Activated CD8-positive, alpha-beta memory T cell treated with anti-CD3 and anti-CD28 coated beads for 4 hours (primary cell): ENCODE results near the gene ADM2.

Experiments
- DNase-seq, 2 donors: peaks; one replicate each; pipeline ENCODE4 v3.0.0-alpha.2; 2020; ENCODE audit warnings: low read depth in 2 of 2

ADM2 gene

GRCh38 chr22:50483977-50484853 lies 2.9 kb downstream of the ADM2 start:
- no peak for DNase-seq

DNA sequence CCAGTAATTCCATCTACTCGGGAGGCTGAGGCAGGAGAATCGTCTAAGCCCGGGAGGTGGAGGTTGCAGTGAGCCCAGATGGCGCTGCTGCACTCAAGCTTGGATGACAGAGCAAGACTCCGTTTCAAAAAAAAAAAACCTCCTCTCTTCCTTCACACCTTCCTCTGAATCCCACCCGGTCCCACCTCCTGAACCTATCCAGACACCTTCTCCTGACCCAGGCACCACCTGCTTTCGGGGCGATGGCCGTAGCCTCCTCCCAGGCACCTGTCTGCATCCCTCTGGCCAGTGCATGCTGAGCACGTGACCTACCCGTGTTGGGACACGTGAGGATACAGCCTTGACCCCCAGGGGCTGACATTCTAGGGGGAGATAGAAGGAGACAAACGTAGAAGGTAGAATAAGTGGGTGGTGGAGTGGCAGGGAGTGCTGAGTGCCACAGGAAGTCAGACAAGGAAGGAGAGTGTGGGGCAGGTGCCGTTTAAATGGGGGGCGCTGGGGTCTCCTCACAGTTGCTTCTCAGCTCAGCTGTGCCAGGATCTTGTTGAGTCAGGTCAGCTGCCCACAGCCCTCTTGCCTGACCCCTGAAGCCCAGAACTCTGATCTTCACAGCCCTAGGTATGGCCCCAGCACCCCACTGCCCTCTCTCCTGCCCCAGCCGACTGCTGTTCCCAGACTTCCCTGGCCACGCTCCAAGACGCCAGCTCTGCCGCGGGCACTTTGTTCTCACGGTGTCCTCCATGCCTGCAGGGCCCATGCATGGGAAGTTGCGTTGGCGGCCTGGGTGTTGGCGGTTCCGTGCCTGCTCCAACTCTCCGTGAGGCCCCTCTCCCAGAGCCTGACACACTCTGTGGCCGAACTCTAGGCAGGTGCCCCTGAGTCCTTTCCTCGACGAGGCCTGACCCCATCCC lies 4.1 kb downstream of the ADM2 start:
- no peak for DNase-seq

- no peak for DNase-seq
Observed at GRCh38 chr22:50486561-50487289, 5.4 kb downstream of the ADM2 start, which contains the start of gene MIOX. Gene MIOX, plus strand, starts transcription at chr22:50486859. Its CDS starts 39 bp downstream, at chr22:50486898.

GRCh38 chr22:50487290-50488005 lies 6.1 kb downstream of the ADM2 start:
- no peak for DNase-seq

GRCh38 chr22:50488006-50488677 lies 6.8 kb downstream of the ADM2 start:
- DNase-seq = no peak

- no peak for DNase-seq
Observed at GRCh38 chr22:50488886-50489285, 7.5 kb downstream of the ADM2 start.

DNA sequence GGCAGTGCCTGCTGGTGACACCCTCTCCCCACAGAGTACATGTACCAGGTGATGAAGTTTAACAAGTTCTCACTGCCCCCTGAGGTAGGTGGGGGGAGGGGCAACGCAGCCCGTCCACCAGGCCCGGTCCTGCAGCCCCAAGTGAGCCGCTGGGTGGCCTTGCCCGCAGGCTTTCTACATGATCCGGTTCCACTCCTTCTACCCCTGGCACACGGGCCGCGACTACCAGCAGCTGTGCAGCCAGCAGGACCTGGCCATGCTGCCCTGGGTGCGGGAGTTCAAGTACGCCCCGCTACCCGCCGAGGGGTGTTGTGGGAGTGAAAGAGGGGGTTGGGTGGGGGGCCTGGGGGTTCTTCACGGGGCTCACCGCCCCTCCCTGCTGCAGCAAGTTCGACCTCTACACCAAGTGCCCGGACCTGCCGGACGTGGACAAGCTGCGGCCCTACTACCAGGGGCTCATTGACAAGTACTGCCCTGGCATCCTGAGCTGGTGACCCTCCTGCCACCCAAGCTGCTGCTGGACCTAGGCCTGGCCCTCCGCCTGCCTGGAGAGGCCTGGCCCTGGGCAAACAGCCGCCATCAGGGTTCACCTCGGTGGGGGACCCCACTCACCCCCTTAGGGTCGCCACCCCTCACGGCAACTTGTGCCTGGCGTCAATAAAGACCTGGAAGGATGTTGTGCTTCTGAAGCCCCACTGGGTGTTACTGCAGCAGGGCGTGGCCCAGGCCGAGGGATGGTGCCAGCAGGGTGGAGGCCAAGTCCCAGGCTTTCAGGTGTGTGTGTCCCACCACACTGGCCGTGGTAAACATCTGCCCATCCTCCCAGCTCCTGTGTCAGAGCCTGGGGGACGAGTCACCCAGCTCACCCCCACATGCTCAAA lies 8.3 kb downstream of the ADM2 start:
- DNase-seq = no peak

DNA sequence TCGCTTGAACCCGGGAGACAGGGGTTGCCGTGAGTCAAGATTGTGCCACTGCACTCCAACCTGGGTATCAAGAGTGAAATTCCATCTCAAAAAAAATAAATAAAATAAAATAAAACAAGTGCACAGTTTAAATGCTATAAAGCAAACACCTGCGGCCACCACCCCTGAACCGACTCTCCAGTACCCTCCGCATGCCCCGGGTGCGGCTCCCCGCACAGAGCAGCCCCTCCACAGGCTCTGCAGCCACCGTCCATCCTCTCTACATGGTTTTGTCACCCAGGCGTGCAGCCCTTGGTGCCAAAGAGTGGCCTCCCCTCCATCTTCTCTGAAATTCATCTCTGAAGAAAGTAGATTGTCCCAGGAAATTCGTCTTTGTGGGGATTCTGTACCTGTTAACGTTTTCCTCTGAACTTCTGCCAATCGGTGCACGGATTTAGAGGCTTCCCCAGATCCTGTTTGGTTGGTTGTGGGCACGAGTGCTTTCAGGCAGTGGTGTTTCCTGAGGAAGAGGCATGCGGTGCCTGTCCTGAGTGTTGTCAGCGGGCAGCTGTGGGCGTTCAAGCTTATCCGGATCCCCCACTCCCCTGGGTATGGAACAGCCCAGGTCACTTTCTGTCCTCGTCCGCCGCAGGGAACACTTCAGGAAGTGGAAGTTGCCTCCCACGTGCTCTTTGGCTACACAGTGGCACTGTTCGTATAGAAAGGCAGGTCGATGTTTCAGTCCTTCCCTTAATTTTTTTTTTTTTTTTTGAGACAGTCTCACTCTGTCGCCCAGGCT lies 9.4 kb downstream of the ADM2 start:
- no peak for DNase-seq

DNA sequence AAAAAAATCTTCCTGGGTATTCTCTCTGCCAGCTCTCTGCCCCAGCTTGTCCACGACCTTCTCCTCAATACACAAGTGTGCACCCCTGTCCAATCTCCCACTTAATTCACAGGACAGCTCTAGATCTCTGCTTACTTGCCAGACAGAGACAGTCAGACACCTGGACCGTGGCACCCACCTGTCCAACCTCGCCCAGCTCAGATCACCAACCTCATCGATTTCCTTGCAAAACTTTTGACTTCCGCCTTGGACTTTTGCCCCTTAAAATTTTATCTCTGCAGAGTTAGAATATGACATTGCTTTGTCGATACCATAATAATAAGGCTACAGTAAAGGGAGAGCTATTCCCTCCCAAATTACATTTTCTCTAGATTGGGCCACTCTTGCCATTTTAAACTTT lies 15.8 kb downstream of the ADM2 start:
- DNase-seq = no peak

DNA sequence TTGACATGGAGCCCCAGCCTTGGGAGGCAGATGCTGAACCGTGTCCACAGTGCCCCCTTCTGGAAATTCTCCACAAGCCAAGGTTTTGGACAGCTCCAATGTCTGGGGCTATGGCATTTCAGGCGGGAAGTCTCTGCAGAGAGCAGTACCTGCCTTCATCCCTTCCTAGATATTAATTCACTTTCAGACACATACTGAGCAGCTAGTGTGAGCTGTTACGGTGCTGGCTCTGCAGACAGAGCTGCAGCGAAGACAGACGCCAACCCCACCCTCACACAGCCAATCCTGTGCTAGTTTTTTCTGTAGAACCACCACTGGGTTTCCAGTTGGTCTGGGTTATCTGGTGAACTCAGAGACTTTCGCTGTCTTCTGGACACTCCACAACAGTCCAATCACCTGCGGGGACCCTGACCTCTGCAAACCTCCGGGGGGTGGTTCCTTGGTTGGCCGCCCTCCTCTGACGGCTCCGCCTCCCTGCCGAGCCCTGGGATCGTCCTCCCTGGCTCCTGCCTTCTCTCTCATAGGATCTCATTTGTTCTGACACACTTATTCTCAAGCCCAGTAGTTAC lies 17.1 kb downstream of the ADM2 start:
- peak; percentile 39 to 51 for DNase-seq

GRCh38 chr22:50500452-50500851 lies 19.1 kb downstream of the ADM2 start:
- DNase-seq = no peak

DNA sequence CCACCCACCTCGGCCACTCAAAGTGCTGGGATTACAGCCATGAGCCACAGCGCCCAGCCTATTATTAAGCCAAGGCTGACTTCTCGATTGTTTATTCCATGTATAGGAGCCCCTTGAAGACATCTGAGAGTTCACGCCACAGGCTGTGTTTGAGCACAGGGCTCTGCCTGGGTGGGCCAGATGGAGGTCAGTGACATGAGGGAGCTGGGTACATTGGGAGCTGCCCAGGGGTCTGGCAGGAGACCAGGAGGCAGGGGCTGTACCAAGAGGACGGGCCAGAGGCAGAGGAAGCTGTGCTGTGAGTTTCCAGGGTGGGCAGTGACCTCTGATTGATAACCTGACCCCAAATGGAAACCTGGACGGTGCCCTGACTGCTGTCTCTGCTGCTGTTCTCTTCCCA lies 20.8 kb downstream of the ADM2 start:
- no peak for DNase-seq

DNA sequence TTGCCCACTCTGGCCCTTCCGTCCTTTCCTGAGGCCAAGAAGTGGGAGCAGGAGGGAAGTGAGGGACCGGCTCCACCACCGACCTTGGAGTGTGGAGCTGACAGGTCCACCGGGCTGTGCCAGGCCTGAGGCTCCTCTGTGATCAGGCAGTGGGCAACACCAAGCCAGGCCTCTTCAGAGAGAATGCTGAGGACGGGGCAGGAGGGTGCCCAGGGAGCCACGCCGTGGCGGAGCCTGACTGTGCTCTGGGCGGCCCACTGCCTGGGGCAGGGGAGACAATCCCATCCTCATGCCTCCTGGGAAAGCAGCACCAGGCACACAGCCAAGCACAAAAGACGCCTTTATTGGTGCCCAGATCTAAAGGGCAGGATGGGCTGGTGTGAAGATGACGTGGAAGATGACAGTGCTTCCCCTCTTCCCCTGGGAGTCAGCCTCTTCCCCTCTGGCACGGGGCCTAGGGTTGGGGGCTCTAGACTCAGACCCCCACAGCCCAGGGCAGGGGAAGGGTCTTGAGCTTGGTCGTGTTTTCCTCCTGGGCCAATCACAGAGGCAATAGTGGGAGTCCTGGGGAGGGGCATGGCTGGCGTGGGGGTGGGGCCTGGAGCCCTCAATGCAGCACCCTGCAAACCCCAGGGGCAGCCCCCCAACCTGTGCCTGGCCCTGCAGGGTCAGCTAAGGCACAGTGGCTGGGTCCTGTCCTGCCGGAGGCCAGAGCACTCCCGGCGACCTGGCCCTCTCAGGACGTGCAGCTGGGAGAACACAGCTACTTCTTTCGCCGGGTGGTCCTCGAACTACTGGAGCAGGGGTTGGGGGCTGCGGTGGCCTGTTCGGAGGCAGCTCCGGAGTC lies 21.5 kb downstream of the ADM2 start:
- no peak for DNase-seq

DNA sequence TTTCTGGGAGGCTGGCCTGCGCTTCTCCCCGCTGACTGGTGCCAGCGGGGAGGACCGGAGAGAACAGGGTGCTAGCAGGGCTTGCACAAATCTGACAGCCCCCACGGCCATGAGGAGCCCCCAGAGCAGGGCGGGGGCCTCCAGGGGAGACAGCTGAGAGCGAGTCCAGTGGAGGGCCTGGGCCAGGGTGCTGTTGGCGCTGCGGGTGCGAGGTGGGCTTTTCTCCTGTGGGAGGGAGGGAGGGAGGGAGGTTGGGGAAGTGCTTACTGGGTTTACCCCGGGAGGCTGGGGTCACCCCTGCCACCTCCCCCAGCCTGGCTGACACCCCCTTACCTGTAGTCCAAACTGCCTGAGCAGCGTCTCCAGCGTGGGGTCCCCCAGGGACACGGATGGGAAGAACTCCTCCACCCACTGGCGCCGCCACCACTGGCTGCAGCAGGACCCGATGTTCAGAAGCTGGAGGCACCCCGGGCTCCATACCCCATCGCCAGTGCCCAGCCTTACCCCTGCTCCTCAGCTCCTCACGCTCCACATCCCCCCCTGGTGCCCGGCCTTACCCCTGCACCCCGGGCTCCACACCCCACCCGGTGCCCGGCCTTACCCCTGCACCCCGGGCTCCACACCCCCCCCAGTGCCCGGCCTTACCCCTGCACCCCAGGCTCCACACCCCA lies 22.3 kb downstream of the ADM2 start:
- no peak for DNase-seq

GRCh38 chr22:50504369-50505211 lies 23.2 kb downstream of the ADM2 start:
- DNase-seq = no peak

DNA sequence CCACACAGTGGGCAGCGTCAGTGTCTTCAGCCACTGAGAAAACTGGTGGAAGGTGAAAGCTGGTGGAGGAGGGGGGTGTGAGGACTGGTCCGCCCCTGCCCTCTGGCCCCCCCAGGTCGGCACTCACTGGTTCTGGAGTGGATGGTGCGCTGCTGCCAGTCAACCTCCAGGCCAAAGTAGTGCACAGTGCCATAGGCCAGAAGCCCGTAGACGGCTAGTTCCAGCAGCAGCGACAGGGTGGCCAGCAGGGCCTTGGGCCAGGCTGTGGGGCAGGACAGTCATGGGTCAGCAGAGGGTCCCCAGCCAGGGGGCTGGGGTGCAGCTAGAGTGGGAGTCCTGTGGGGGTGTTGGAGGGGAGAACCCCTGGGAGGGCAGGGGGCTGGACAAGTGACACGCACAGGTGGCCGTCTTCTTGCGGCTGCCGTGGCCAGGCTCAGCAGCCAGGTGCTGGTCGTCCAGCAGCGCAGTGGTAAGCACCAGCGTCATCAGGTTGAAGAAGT lies 24.0 kb downstream of the ADM2 start:
- DNase-seq = no peak
